HEK293 (cell line): ENCODE data around the gene ZNF565.

Source experiments
- PRDM10 ChIP-seq: fragments of 450-650 bp; formaldehyde crosslinking; IDR thresholded peaks from 2 replicates; pipeline ENCODE4 v1.5.1; 2016; ENCODE audit warnings: missing biosample characterization, missing genetic modification characterization
- REST ChIP-seq: fragments of 450-650 bp; formaldehyde crosslinking; IDR thresholded peaks from 2 replicates; pipeline ENCODE4 v1.5.1; 2016; ENCODE audit warnings: missing biosample characterization, missing genetic modification characterization
- SCRT2 ChIP-seq: fragments of 450-650 bp; formaldehyde crosslinking; IDR thresholded peaks from 2 replicates; pipeline ENCODE4 v1.5.1; 2016; ENCODE audit warnings: missing biosample characterization, missing genetic modification characterization
- YY1 ChIP-seq: fragments of 450-650 bp; formaldehyde crosslinking; IDR thresholded peaks from 2 replicates; pipeline ENCODE4 v1.5.1; 2018; ENCODE audit warnings: missing biosample characterization, missing genetic modification characterization
- ZNF140 ChIP-seq: fragments of 450-650 bp; formaldehyde crosslinking; IDR thresholded peaks from 2 replicates; pipeline ENCODE4 v1.5.1; 2016; ENCODE audit warnings: missing biosample characterization, missing genetic modification characterization
- ZNF184 ChIP-seq: fragments of 450-650 bp; IDR thresholded peaks from 2 replicates; pipeline ENCODE4 v1.5.1; 2018; ENCODE audit warnings: missing biosample characterization, mild to moderate bottlenecking, missing genetic modification characterization
- ZNF23 ChIP-seq: fragments of 450-650 bp; formaldehyde crosslinking; IDR thresholded peaks from 2 replicates; pipeline ENCODE4 v1.5.1; 2016; ENCODE audit warnings: missing biosample characterization, missing genetic modification characterization, borderline replicate concordance
- ZNF341 ChIP-seq: fragments of 450-650 bp; formaldehyde crosslinking; IDR thresholded peaks from 2 replicates; pipeline ENCODE4; 2016; ENCODE audit warnings: low read depth, missing biosample characterization, missing genetic modification characterization
- ZNF701 ChIP-seq: fragments of 450-650 bp; formaldehyde crosslinking; IDR thresholded peaks from 2 replicates; pipeline ENCODE4 v1.5.1; 2016; ENCODE audit warnings: missing biosample characterization, missing genetic modification characterization
- ZNF747 ChIP-seq: fragments of 450-650 bp; formaldehyde crosslinking; IDR thresholded peaks from 2 replicates; pipeline ENCODE4 v1.5.1; 2016; ENCODE audit warnings: missing biosample characterization, missing genetic modification characterization
- ZNF777 ChIP-seq: fragments of 450-650 bp; formaldehyde crosslinking; IDR thresholded peaks from 2 replicates; pipeline ENCODE4 v1.5.1; 2017; ENCODE audit warnings: missing biosample characterization, missing genetic modification characterization, borderline replicate concordance
- TF ChIP-seq, protein P1 (sequence below): sonication (generic); formaldehyde crosslinking; IDR thresholded peaks from 2 replicates; pipeline ENCODE4 v1.8.1; 2022; ENCODE audit warnings: mild to moderate bottlenecking, moderate library complexity, missing genetic modification reagents
- TF ChIP-seq, protein P2 (sequence below): fragments of 450-650 bp; formaldehyde crosslinking; IDR thresholded peaks from 2 replicates; pipeline ENCODE4 v1.5.1; 2016; ENCODE audit warnings: missing biosample characterization, missing genetic modification characterization
- TF ChIP-seq, protein P3 (sequence below): fragments of 450-650 bp; formaldehyde crosslinking; IDR thresholded peaks from 2 replicates; pipeline ENCODE4 v1.5.1; 2016; ENCODE audit warnings: missing biosample characterization, missing genetic modification characterization

- TF ChIP-seq ZNF777 (no peak), ZNF23 (tag by site-specific recombination) (no peak), PRDM10 (tag by site-specific recombination) (no peak), ZNF140 (tag by site-specific recombination) (no peak), REST (tag by site-specific recombination) (no peak), ZNF747 (tag by site-specific recombination) (no peak), ZNF701 (no peak), SCRT2 (no peak), ZNF184 (tag by site-specific recombination) (no peak), YY1 (no peak), ZNF341 (tag by site-specific recombination) (no peak)
- TF ChIP-seq, protein P1, sequence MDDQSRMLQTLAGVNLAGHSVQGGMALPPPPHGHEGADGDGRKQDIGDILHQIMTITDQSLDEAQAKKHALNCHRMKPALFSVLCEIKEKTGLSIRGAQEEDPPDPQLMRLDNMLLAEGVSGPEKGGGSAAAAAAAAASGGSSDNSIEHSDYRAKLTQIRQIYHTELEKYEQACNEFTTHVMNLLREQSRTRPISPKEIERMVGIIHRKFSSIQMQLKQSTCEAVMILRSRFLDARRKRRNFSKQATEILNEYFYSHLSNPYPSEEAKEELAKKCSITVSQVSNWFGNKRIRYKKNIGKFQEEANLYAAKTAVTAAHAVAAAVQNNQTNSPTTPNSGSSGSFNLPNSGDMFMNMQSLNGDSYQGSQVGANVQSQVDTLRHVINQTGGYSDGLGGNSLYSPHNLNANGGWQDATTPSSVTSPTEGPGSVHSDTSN (CRISPR knock-in tag): no peak
- TF ChIP-seq, protein P2, sequence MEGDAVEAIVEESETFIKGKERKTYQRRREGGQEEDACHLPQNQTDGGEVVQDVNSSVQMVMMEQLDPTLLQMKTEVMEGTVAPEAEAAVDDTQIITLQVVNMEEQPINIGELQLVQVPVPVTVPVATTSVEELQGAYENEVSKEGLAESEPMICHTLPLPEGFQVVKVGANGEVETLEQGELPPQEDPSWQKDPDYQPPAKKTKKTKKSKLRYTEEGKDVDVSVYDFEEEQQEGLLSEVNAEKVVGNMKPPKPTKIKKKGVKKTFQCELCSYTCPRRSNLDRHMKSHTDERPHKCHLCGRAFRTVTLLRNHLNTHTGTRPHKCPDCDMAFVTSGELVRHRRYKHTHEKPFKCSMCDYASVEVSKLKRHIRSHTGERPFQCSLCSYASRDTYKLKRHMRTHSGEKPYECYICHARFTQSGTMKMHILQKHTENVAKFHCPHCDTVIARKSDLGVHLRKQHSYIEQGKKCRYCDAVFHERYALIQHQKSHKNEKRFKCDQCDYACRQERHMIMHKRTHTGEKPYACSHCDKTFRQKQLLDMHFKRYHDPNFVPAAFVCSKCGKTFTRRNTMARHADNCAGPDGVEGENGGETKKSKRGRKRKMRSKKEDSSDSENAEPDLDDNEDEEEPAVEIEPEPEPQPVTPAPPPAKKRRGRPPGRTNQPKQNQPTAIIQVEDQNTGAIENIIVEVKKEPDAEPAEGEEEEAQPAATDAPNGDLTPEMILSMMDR (tag by site-specific recombination): no peak
- TF ChIP-seq, protein P3, sequence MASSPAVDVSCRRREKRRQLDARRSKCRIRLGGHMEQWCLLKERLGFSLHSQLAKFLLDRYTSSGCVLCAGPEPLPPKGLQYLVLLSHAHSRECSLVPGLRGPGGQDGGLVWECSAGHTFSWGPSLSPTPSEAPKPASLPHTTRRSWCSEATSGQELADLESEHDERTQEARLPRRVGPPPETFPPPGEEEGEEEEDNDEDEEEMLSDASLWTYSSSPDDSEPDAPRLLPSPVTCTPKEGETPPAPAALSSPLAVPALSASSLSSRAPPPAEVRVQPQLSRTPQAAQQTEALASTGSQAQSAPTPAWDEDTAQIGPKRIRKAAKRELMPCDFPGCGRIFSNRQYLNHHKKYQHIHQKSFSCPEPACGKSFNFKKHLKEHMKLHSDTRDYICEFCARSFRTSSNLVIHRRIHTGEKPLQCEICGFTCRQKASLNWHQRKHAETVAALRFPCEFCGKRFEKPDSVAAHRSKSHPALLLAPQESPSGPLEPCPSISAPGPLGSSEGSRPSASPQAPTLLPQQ (tag by site-specific recombination): no peak
Observed at GRCh38 chr19:36198119-36198518, 16.3 kb downstream of the ZNF565 start.
